RPMI8226 (cell line): Measurements from ENCODE around the gene ANK2.

Experiments
- DNase-seq: peaks from one replicate; pipeline ENCODE4 v3.0.0-alpha.2; 2015

ANK2 gene

GRCh38 chr4:113407409-113407808 lies 358.0 kb downstream of the ANK2 start:
- no peak for DNase-seq

GRCh38 chr4:113409181-113409580 lies 359.7 kb downstream of the ANK2 start:
- no peak for DNase-seq

DNA sequence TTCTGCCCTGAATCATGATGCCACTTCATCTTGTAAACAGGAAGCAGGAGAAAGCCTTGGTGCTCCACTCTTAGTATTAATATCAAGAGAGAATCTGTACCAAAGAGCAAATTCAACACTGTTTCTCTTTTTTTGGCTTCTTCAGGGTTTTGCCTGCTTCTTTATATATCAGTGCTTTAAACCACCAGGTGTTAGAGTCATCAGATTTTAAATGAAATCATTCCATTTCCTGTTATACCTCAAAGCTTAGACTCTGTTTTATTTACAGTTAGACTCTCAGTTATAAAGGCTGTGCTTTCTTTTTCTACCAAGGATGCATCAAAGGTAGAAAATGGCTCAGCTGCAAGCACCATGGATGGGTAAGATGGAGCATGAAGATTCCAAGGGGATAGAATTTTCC lies 361.2 kb downstream of the ANK2 start:
- DNase-seq = no peak

DNA sequence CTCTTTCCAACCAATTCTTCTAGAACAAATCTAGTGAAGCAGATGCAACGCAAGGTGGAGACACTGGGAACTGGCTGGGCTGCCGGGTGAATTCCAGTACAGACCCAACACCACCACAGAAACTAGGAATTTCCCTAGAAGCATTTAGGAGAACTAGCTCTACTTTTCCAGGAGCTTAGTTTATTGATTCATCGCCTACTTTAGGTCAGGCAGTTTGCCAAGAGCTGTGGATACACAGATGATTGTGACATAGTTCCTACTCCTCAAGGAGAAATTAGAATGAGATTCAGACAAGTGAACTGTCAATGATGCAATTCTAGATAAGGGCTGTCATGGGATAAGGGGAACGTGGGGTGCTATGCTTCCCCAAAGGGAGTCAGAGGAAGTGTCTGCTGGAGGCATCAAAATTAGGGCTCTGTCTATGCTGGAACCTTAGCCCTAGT lies 362.1 kb downstream of the ANK2 start:
- DNase-seq = no peak

GRCh38 chr4:113419631-113420030 lies 370.2 kb downstream of the ANK2 start:
- DNase-seq = no peak

- DNase-seq = no peak
Observed at GRCh38 chr4:113420938-113421337, 371.5 kb downstream of the ANK2 start.

DNA sequence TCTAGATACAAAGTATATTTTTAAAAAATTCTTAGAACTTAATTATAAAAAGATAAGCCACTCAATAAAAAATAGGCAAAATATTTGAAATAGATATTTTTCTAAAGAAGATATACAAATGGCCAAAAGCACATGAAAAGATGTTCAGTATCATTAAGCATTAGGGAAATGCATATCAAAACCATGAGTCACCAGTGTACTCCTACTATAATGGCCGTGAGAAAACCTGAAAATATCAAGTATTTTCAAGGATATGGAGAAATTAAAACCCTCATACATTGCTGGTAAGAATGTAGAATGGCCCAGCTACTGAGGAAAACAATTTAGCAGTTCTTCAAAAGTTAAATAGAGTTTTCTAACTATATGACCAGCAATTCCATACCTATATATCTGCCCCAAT lies 374.2 kb downstream of the ANK2 start:
- no peak for DNase-seq

DNA sequence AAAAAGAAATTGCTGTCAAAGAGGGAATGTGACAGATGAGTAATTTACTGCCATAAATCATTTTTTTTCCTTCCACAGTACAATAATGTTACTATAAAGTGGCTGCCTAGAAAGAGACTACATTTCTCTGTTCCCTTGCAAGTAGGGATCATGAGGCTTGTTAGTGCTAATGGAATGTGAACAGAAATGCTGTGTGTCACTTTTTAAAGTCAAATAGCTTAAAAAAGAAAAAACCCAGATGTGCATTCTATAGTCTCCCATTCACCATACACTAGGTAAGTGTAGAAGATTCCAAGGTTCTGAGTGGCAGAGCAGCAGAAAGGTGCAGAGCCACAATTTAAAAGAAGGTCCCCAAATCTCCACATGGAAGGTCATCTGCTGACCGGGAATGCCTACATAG lies 383.7 kb downstream of the ANK2 start:
- DNase-seq = no peak
